ENCODE data around the gene AAK1.

The AAK1 gene

GRCh38 chr2:69603146-69603743 is 40.3 kb downstream of the AAK1 start:
- TF ChIP-seq CTCF (IDR thresholded peaks at IDR 0.05; ENCODE audit: low read depth, low read length, missing control alignments) = no peak
- no peak overlapping the region for H3K27ac ChIP-seq
- no peak for DNase-seq
- no peaks in the 10 kb centered on the region for H3K36me3 ChIP-seq (replicated peaks)
- no peak overlapping the region for H3K4me3 ChIP-seq (ENCODE audit: low read depth, low read length)
- no peaks in the 10 kb centered on the region for H3K27me3 ChIP-seq (replicated peaks)
- in situ Hi-C loops (cut with HindIII; ENCODE audit: low pct_ligation_motif_present, low sequenced_read_pairs) = no loop called here

DNA sequence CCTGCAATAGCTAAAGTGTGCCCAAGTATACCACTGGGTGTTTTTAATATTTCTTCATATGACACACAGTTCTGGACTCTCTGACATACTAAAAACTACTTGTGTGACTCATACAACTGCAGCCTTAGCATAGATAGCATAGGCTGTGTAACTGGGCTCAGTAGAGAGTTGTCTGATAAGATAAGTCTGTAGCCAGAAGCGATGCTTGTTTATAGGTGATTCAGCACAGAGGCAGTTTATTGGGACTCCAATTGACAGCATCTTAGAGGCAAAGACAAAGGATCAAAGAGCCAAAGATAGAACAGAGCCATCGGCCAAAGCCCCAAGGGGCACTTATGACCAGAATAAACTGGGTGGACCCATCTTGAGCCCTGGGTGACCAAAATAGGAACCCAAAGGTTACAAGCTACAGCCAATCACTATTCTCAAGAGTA is 42.3 kb downstream of the AAK1 start:
- Histone ChIP-seq H3K27me3 (replicated peaks) (no peaks in the 10 kb centered on the region), H3K27ac (peak overlapping the region; percentile 2), H3K36me3 (replicated peaks) (no peaks in the 10 kb centered on the region), H3K4me3 (ENCODE audit: low read depth, low read length) (no peak overlapping the region)
- TF ChIP-seq CTCF (IDR thresholded peaks at IDR 0.05; ENCODE audit: low read depth, low read length, missing control alignments) = no peak
- in situ Hi-C loops (cut with HindIII; ENCODE audit: low pct_ligation_motif_present, low sequenced_read_pairs) = no loop called here
- peak; percentile 93 for DNase-seq

- Histone ChIP-seq H3K27ac (peak overlapping the region; percentile 2), H3K36me3 (replicated peaks) (no peaks in the 10 kb centered on the region), H3K4me3 (ENCODE audit: low read depth, low read length) (no peak overlapping the region), H3K27me3 (replicated peaks) (no peaks in the 10 kb centered on the region)
- DNase-seq = no peak
- TF ChIP-seq CTCF (IDR thresholded peaks at IDR 0.05; ENCODE audit: low read depth, low read length, missing control alignments) = no peak
- in situ Hi-C loops (cut with HindIII; ENCODE audit: low pct_ligation_motif_present, low sequenced_read_pairs) = no loop called here
These were observed 43.1 kb downstream of the AAK1 start for GRCh38 chr2:69600425-69600824.

DNA sequence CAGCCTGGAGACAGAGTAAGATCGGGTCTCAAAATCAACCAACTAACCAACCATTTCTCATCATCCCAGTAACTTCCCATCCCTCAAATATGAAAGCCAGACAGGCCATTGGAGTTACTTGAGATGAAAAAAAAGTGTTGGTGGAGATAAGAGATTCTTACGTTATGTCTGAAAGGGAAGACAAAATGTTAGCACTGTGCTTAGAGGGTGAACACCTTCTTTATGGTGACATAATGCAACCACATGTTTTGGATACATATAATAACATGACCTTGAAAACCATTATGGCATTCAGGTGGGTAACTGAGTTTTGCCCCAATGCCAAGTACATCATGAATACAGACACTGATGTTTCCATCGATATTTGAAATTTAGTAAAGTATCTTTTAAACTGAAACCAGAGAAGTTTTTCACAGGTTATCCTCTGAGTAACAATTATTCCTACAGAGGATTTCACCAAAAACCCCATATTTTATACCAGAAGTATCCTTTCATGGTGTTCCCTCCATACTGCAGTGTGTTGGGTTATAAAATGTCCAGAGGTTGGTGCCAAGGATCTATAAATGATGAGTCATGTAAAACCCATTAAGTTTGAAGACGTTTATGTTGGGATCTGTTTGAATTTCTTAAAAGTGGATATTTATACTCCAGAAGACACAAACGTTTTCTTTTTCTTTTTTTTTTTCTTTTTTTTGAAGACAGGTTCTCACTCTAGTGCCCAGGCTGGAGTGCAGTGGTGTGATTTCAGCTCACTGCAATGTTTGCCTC is 45.5 kb downstream of the AAK1 start:
- Histone ChIP-seq H3K4me3 (ENCODE audit: low read depth, low read length) (no peak overlapping the region), H3K27ac (no peak overlapping the region), H3K27me3 (replicated peaks) (no peaks in the 10 kb centered on the region), H3K36me3 (replicated peaks) (no peaks in the 10 kb centered on the region)
- TF ChIP-seq CTCF (IDR thresholded peaks at IDR 0.05; ENCODE audit: low read depth, low read length, missing control alignments) = no peak
- DNase-seq = no peak
- in situ Hi-C loops (cut with HindIII; ENCODE audit: low pct_ligation_motif_present, low sequenced_read_pairs) = no loop called here

DNA sequence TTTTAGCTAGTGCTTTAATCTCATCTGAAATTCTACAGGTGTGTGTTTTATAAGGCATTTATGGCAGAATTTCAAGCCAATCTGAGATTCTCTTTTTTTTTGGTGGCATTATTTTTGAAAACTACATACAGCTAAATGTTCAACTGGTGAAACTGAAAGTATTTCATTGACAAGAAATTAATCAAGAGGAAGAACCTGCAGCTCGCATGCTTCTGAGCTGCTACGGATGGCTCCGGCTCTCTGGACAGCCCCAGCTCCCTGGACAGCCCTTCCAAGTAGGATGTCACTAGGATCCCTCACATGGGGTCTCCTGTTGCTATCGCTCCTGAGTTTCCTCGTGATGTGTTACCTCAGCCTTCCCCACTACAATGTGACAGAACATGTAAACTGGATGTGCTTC is 46.4 kb downstream of the AAK1 start:
- H3K27me3 ChIP-seq (replicated peaks) = no peaks in the 10 kb centered on the region
- in situ Hi-C loops (cut with HindIII; ENCODE audit: low pct_ligation_motif_present, low sequenced_read_pairs) = no loop called here
- no peak for DNase-seq
- H3K27ac ChIP-seq = no peak overlapping the region
- no peak for TF ChIP-seq CTCF (IDR thresholded peaks at IDR 0.05; ENCODE audit: low read depth, low read length, missing control alignments)
- no peak overlapping the region for H3K4me3 ChIP-seq (ENCODE audit: low read depth, low read length)
- no peaks in the 10 kb centered on the region for H3K36me3 ChIP-seq (replicated peaks)
